HepG2 (cell line): ENCODE results near the gene NEU4. TPM values are rescaled to one million over a fixed set of nuclear protein-coding genes. Genes with fewer than 3 reads are reported as not detected.

Experiments
- SNRNP70 ChIP-seq: fragments of 200-400 bp; formaldehyde crosslinking; IDR thresholded peaks from 2 replicates; pipeline ENCODE4 v1.6.1; 2017; ENCODE audit warnings: mild to moderate bottlenecking, low read depth, low read length, moderate library complexity
- TBL1XR1 ChIP-seq: fragments of 150-350 bp; IDR thresholded peaks from 2 replicates; pipeline ENCODE4 v1.6.1; 2014; ENCODE audit warnings: borderline replicate concordance, low read length; ENCODE audit not compliant: partially characterized antibody
- ZBTB20 ChIP-seq: sonication (generic); formaldehyde crosslinking; IDR thresholded peaks from 2 replicates; pipeline ENCODE4 v1.8.1; 2023; ENCODE audit warnings: missing genetic modification reagents, low read depth, mild to moderate bottlenecking, borderline replicate concordance
- ZNF101 ChIP-seq: sonication (generic); formaldehyde crosslinking; IDR thresholded peaks from 2 replicates; pipeline ENCODE4 v1.4.0; 2020; ENCODE audit warnings: mild to moderate bottlenecking, low read depth, missing genetic modification reagents, borderline replicate concordance
- ZNF205 ChIP-seq: IDR thresholded peaks from 2 replicates; pipeline ENCODE4 v1.6.1; 2018; ENCODE audit warnings: missing biosample characterization, missing genetic modification reagents
- ZNF451 ChIP-seq: sonication (generic); formaldehyde crosslinking; IDR thresholded peaks from 2 replicates; pipeline ENCODE4 v1.5.0; 2020; ENCODE audit warnings: mild to moderate bottlenecking, missing genetic modification reagents
- ZNF720 ChIP-seq: sonication (generic); formaldehyde crosslinking; IDR thresholded peaks from 2 replicates; pipeline ENCODE4 v1.4.0; 2020; ENCODE audit warnings: missing genetic modification reagents
- ZNF724P ChIP-seq: sonication (generic); formaldehyde crosslinking; IDR thresholded peaks from 2 replicates; pipeline ENCODE4 v1.8.0; 2022; ENCODE audit warnings: missing genetic modification reagents, borderline replicate concordance
- polyA plus RNA-seq, 8 experiments: library from polyadenylated mRNA; depleted of rRNA in 3 of 8; stranded (reverse) in 7 of 8; unstranded in 1 of 8; fragments of >200 nt; fragmentation: Illumina TruSeq in 4 of 8; extraction: Trizol in 4 of 8; gene quantifications; 2 replicates each; pipeline versions ENCODE4 v1.2.1 to v1.2.3, GENCODE V29; 2011 to 2016; ENCODE audit warnings: low read depth in 4 of 8, missing spikeins in 1 of 8, mixed read lengths in 1 of 8; ENCODE audit not compliant: insufficient read depth in 1 of 8
- total RNA-seq, 5 experiments: library from RNA; depleted of rRNA; stranded (reverse); fragments of >200 nt; fragmentation: Illumina TruSeq; extraction: Trizol; gene quantifications; 2 replicates each; pipeline ENCODE4 v1.2.3, GENCODE V29; 2016; ENCODE audit warnings: low read depth in 1 of 5
- TF ChIP-seq, protein P1 (sequence below): sonication (generic); formaldehyde crosslinking; IDR thresholded peaks from one replicate; pipeline ENCODE4 v1.5.1; 2020; ENCODE audit warnings: mild to moderate bottlenecking, missing genetic modification reagents; ENCODE audit errors: not compliant biosample characterization
- TF ChIP-seq, protein P2 (sequence below): sonication (generic); formaldehyde crosslinking; IDR thresholded peaks from 2 replicates; pipeline ENCODE4 v1.8.1; 2023; ENCODE audit warnings: mild to moderate bottlenecking, missing genetic modification reagents
- TF ChIP-seq, protein P3 (sequence below): IDR thresholded peaks from 2 replicates; pipeline ENCODE4 v1.6.1; 2016; ENCODE audit warnings: mild to moderate bottlenecking
- TF ChIP-seq, protein P4 (sequence below): sonication (generic); formaldehyde crosslinking; IDR thresholded peaks from 2 replicates; pipeline ENCODE4 v1.8.0; 2022; ENCODE audit warnings: mild to moderate bottlenecking, missing genetic modification reagents

NEU4 gene
- total and polyA plus RNA-seq, 2 of the 13 experiments (the other 11 are each of a cell fraction or from before 2014, with no cell fraction given), result 53.5 to 107 TPM

DNA sequence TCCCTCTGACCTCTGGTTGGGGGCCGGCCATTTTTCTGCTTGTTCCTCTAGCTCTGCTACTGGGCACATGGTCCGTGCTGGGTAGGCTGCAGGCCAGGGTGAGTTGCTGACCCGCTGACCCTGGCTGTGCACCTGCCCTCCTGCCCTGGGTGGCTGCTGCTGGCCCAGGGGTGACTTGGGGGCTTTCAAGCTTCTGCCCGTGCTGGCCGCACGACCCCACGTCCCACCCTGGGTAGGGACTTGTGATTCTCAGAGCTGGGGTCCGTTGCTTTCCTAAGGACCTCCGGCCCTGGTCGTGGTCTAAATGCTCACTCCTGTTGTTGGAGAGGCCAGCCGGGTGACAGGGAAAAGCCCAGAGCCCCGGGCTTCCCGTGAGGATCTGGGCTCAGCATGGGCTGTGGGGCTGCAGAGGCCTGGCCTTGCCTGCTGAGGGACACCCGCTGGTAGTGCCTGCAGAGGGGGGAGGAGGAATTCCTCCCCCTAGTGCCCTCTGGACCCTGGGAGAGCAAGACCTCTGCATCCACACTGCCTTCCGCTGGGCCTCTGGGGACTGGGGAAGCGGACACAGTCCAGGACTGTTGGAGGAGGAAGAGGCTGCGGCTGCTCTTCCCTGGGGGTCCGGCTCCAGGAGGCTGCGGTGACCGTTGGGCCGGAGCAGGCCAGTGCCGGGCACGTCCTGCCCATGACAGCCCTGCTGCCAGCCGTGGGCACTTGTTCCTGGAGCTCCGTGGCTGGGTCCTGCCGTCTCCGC is 38.6 kb upstream of the NEU4 start (continued):
- TF ChIP-seq, protein P1, sequence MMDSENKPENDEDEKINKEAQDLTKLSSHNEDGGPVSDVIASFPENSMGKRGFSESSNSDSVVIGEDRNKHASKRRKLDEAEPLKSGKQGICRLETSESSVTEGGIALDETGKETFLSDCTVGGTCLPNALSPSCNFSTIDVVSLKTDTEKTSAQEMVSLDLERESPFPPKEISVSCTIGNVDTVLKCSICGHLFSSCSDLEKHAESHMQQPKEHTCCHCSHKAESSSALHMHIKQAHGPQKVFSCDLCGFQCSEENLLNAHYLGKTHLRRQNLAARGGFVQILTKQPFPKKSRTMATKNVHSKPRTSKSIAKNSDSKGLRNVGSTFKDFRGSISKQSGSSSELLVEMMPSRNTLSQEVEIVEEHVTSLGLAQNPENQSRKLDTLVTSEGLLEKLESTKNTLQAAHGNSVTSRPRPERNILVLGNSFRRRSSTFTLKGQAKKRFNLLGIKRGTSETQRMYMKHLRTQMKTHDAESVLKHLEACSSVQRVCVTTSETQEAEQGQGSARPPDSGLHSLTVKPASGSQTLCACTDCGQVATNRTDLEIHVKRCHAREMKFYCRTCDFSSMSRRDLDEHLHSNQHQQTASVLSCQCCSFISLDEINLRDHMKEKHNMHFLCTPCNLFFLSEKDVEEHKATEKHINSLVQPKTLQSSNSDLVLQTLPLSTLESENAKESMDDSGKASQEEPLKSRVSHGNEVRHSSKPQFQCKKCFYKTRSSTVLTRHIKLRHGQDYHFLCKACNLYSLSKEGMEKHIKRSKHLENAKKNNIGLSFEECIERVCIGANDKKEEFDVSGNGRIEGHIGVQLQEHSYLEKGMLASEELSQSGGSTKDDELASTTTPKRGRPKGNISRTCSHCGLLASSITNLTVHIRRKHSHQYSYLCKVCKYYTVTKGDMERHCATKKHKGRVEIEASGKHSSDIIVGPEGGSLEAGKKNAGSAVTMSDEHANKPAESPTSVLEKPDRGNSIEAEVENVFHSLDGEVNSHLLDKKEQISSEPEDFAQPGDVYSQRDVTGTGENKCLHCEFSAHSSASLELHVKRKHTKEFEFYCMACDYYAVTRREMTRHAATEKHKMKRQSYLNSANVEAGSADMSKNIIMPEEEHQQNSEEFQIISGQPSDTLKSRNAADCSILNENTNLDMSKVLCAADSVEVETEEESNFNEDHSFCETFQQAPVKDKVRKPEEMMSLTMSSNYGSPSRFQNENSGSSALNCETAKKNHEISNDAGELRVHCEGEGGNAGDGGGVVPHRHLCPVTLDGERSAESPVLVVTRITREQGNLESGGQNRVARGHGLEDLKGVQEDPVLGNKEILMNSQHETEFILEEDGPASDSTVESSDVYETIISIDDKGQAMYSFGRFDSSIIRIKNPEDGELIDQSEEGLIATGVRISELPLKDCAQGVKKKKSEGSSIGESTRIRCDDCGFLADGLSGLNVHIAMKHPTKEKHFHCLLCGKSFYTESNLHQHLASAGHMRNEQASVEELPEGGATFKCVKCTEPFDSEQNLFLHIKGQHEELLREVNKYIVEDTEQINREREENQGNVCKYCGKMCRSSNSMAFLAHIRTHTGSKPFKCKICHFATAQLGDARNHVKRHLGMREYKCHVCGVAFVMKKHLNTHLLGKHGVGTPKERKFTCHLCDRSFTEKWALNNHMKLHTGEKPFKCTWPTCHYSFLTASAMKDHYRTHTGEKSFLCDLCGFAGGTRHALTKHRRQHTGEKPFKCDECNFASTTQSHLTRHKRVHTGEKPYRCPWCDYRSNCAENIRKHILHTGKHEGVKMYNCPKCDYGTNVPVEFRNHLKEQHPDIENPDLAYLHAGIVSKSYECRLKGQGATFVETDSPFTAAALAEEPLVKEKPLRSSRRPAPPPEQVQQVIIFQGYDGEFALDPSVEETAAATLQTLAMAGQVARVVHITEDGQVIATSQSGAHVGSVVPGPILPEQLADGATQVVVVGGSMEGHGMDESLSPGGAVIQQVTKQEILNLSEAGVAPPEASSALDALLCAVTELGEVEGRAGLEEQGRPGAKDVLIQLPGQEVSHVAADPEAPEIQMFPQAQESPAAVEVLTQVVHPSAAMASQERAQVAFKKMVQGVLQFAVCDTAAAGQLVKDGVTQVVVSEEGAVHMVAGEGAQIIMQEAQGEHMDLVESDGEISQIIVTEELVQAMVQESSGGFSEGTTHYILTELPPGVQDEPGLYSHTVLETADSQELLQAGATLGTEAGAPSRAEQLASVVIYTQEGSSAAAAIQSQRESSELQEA (CRISPR knock-in tag), result no peak
- TF ChIP-seq SNRNP70 (no peak), ZNF101 (CRISPR knock-in tag) (no peak), ZBTB20 (CRISPR knock-in tag) (peak; percentile 89; the same call in 1 of the 2 replicates), ZNF205 (0 out of 2 replicates have a peak, but pooled peaks have one; percentile 68), TBL1XR1 (peak; percentile 79), ZNF451 (CRISPR knock-in tag) (peak; percentile 91; the same call in 1 of the 2 replicates), ZNF720 (CRISPR knock-in tag) (peak; percentile 56; the same call in 1 of the 2 replicates), ZNF724P (peak; percentile 54; the same call in 1 of the 2 replicates)
- TF ChIP-seq, protein P2, sequence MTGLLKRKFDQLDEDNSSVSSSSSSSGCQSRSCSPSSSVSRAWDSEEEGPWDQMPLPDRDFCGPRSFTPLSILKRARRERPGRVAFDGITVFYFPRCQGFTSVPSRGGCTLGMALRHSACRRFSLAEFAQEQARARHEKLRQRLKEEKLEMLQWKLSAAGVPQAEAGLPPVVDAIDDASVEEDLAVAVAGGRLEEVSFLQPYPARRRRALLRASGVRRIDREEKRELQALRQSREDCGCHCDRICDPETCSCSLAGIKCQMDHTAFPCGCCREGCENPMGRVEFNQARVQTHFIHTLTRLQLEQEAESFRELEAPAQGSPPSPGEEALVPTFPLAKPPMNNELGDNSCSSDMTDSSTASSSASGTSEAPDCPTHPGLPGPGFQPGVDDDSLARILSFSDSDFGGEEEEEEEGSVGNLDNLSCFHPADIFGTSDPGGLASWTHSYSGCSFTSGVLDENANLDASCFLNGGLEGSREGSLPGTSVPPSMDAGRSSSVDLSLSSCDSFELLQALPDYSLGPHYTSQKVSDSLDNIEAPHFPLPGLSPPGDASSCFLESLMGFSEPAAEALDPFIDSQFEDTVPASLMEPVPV (CRISPR knock-in tag), result no peak
- TF ChIP-seq, protein P3, sequence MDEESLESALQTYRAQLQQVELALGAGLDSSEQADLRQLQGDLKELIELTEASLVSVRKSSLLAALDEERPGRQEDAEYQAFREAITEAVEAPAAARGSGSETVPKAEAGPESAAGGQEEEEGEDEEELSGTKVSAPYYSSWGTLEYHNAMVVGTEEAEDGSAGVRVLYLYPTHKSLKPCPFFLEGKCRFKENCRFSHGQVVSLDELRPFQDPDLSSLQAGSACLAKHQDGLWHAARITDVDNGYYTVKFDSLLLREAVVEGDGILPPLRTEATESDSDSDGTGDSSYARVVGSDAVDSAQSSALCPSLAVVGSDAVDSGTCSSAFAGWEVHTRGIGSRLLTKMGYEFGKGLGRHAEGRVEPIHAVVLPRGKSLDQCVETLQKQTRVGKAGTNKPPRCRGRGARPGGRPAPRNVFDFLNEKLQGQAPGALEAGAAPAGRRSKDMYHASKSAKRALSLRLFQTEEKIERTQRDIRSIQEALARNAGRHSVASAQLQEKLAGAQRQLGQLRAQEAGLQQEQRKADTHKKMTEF (CRISPR knock-in tag), result peak; percentile 83
- TF ChIP-seq, protein P4, sequence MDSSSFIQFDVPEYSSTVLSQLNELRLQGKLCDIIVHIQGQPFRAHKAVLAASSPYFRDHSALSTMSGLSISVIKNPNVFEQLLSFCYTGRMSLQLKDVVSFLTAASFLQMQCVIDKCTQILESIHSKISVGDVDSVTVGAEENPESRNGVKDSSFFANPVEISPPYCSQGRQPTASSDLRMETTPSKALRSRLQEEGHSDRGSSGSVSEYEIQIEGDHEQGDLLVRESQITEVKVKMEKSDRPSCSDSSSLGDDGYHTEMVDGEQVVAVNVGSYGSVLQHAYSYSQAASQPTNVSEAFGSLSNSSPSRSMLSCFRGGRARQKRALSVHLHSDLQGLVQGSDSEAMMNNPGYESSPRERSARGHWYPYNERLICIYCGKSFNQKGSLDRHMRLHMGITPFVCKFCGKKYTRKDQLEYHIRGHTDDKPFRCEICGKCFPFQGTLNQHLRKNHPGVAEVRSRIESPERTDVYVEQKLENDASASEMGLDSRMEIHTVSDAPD, result peak; percentile 80; the same call in 1 of the 2 replicates
